Panc1 (cell line): ENCODE results near the gene OR51E1. TPM values are rescaled to one million over a fixed set of nuclear protein-coding genes. Genes with fewer than 3 reads are reported as not detected.
A peak's percentile ranks its signal among the peaks of the same experiment; 100 is the strongest.

Experiments used
- ATAC-seq: fragments of 200-7000 bp; cut with Tn5 transposase; 2 replicates; pipeline ENCODE4 v1.9.1; 2020; ENCODE audit warnings: mild to moderate bottlenecking, moderate library complexity
- BruUV-seq: library from RNA; stranded (reverse); fragments of 400-500 nt; replicated peaks from 2 replicates; lab custom pipeline; 2021; lab: Mats Ljungman, UMichigan
- CTCF ChIA-PET: fragments of 300-600 bp; sonication (Branson Sonifier 250); formaldehyde crosslinking; loops from one replicate; lab custom pipeline; 2022; ENCODE audit warnings: antibody characterized with exemption; lab: Charles Lee
- POLR2A ChIA-PET: fragments of 300-600 bp; sonication (Branson Sonifier 250); formaldehyde crosslinking; loops from one replicate; lab custom pipeline; 2022; ENCODE audit warnings: antibody characterized with exemption; lab: Charles Lee
- DNase-seq: peaks from one replicate; pipeline ENCODE4 v3.0.0-alpha.2; 2010; ENCODE audit warnings: low read depth, low spot score
- H3K27ac ChIP-seq: 2 replicates; pipeline ENCODE4 v1.5.1; 2011; ENCODE audit warnings: mild to moderate bottlenecking, low read length, inconsistent platforms
- H3K27me3 ChIP-seq: fragments of 200-500 bp; sonication (Bioruptor generic); 2 replicates; pipeline ENCODE4 v1.6.0; 2014; ENCODE audit warnings: low read length, inconsistent platforms; ENCODE audit not compliant: control insufficient read depth, insufficient read depth
- H3K36me3 ChIP-seq: fragments of 200-500 bp; sonication (Bioruptor generic); 2 replicates; pipeline ENCODE4 v1.5.1; 2014; ENCODE audit warnings: inconsistent platforms, mild to moderate bottlenecking, low read length, moderate library complexity; ENCODE audit not compliant: control insufficient read depth, insufficient read depth
- H3K4me1 ChIP-seq: 2 replicates; pipeline ENCODE4 v1.5.1; 2011; ENCODE audit warnings: inconsistent platforms, mild to moderate bottlenecking, low read length, moderate library complexity; ENCODE audit not compliant: control insufficient read depth, insufficient read depth
- H3K4me3 ChIP-seq, 2 experiments: 2 replicates each; pipeline ENCODE4 v1.5.1; 2011 to 2012; ENCODE audit warnings: low read depth in 2 of 2, low read length in 2 of 2, mild to moderate bottlenecking in 2 of 2, inconsistent platforms in 1 of 2, moderate library complexity in 1 of 2
- H3K9me3 ChIP-seq: fragments of 200-500 bp; sonication (Bioruptor generic); 2 replicates; pipeline ENCODE4 v1.5.1; 2014; ENCODE audit warnings: low read depth, mild to moderate bottlenecking, inconsistent platforms, low read length, moderate library complexity; ENCODE audit not compliant: control insufficient read depth, insufficient read depth
- CTCF ChIP-seq: fragments of 450-650 bp; IDR thresholded peaks from 2 replicates; pipeline ENCODE4 v1.5.1; 2017; ENCODE audit warnings: mild to moderate bottlenecking
- POLR2AphosphoS5 ChIP-seq: IDR thresholded peaks from 2 replicates; pipeline ENCODE4 v1.6.1; 2012; ENCODE audit warnings: mild to moderate bottlenecking, low read depth, low read length, moderate library complexity
- REST ChIP-seq, 2 experiments: IDR thresholded peaks; 2 replicates each; pipeline ENCODE4 v1.6.1; 2011 to 2012; ENCODE audit warnings: low read depth in 2 of 2, control low read depth in 1 of 2, low read length in 1 of 2, mild to moderate bottlenecking in 1 of 2, moderate library complexity in 1 of 2; ENCODE audit not compliant: insufficient read depth in 1 of 2
- SIN3A ChIP-seq: IDR thresholded peaks from 2 replicates; pipeline ENCODE4 v1.6.1; 2012; ENCODE audit warnings: low read depth, mild to moderate bottlenecking, low read length, moderate library complexity, borderline replicate concordance; ENCODE audit not compliant: insufficient read depth
- TCF7L2 ChIP-seq: IDR thresholded peaks from 2 replicates; pipeline ENCODE4 v1.6.1; 2011; ENCODE audit warnings: mild to moderate bottlenecking, low read depth, low read length, inconsistent platforms
- in situ Hi-C: cut with HindIII; loops from 2 replicates; pipeline ENCODE4 v1.10.0; 2016; ENCODE audit warnings: low sequenced_read_pairs, low pct_unique_long_range_greater_than_20kb
- intact Hi-C: fragments of 100-400 bp; cut with micrococcal nuclease; formaldehyde crosslinking; loops from one replicate; pipeline ENCODE4 v1.10.0; 2022; ENCODE audit not compliant: unreplicated experiment
- total RNA-seq: library from RNA; stranded (reverse); gene quantifications from one replicate; pipeline ENCODE4 v1.2.1, GENCODE V29; 2021; ENCODE audit not compliant: unreplicated experiment

OR51E1 gene
- total RNA-seq, 1 experiment from 2014 or later, result not detected

- DNase-seq (no peak), ATAC-seq (peak; percentile 18; the same call in 1 of the 2 replicates)
- Histone ChIP-seq H3K36me3 (no peaks in the 10 kb centered on the region), H3K9me3 (no peaks in the 10 kb centered on the region), H3K4me1 (no peaks in the 10 kb centered on the region), H3K4me3 (no peak overlapping the region), H3K27ac (no peak overlapping the region), H3K27me3 (peaks cover 8% of the 10 kb centered on the region; the same call in 1 of the 2 replicates)
- ChIA-PET CTCF (interaction anchor here (1.2 to 2.5 kb wide), 7 partner anchors 10 to 456 kb away, joined by 3 to 13 read pairs (median 7); no protein-coding TSS in a partner anchor), POLR2A (no interaction called here)
- in situ Hi-C loops, result no loop called here
- TF ChIP-seq CTCF, result no peak
- intact Hi-C loops, result loop anchor here (1.0 to 10.0 kb wide), 3 partner anchors 189 to 457 kb away; no protein-coding TSS in a partner anchor
- no TSS peak for BruUV-seq
These were observed 6.1 kb upstream of the OR51E1 start for GRCh38 chr11:4637662-4638047.

GRCh38 chr11:4639931-4640330, 3.9 kb upstream of the OR51E1 start:
- ChIA-PET POLR2A (no interaction called here), CTCF (no interaction called here)
- DNase-seq, result no peak
- Histone ChIP-seq H3K27me3 (peaks cover 15% of the 10 kb centered on the region), H3K4me3 (no peak overlapping the region), H3K27ac (no peak overlapping the region), H3K9me3 (no peaks in the 10 kb centered on the region), H3K4me1 (no peaks in the 10 kb centered on the region), H3K36me3 (no peaks in the 10 kb centered on the region)
- TF ChIP-seq CTCF (no peak), POLR2AphosphoS5 (no peak), REST (IDR thresholded peaks at IDR 0.05; ENCODE audit: insufficient read depth in 1 of 2, low read depth in 2 of 2, low read length in 1 of 2) (no peak), SIN3A (no peak)
- in situ Hi-C loops (no loop called here), intact Hi-C loops (loop anchor here (10.0 kb wide), 1 partner anchor 455 kb away; no protein-coding TSS in a partner anchor)
- ATAC-seq, result no peak
- no TSS peak for BruUV-seq

DNA sequence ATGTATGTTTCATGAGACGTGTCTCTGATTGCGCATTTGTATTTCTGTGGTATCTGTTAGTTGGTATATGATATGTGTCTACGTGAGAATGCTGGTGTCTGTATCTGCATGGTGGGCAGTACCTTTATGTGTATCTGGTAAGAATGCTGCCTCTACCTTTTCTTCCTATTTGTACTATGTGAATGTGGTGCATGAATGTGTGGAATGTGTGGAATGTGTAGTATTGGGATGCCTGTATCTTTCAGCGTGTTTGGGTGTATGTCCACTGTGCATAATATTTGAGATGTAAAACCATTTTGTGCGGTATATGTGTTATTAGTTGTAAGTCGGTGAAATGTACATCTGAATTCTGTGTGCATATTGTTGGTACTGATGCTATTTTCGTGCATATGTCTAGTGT, 2.3 kb upstream of the OR51E1 start:
- in situ Hi-C loops (no loop called here), intact Hi-C loops (no loop called here)
- DNase-seq (no peak), ATAC-seq (no peak)
- TF ChIP-seq REST (IDR thresholded peaks at IDR 0.05; ENCODE audit: insufficient read depth in 1 of 2, low read depth in 2 of 2, low read length in 1 of 2) (no peak), CTCF (no peak), POLR2AphosphoS5 (no peak), SIN3A (no peak), TCF7L2 (no peak)
- Histone ChIP-seq H3K36me3 (no peaks in the 10 kb centered on the region), H3K27me3 (peaks cover 12% of the 10 kb centered on the region), H3K27ac (no peak overlapping the region), H3K9me3 (no peaks in the 10 kb centered on the region), H3K4me3 (no peak overlapping the region), H3K4me1 (no peaks in the 10 kb centered on the region)
- BruUV-seq, result no TSS peak
- ChIA-PET CTCF (no interaction called here), POLR2A (no interaction called here)
